K562 (cell line): Measurements from ENCODE around the gene TESK2. TPM values are rescaled to one million over a fixed set of nuclear protein-coding genes. Genes with fewer than 3 reads are reported as not detected.

Experiments
- ATF7 ChIP-seq: fragments of 450-650 bp; IDR thresholded peaks from 2 replicates; pipeline ENCODE4 v1.7.1; 2014; ENCODE audit warnings: mild to moderate bottlenecking, moderate library complexity
- E2F6 ChIP-seq, 2 experiments: IDR thresholded peaks; 2 replicates each; pipeline ENCODE4 v1.6.1; 2011; ENCODE audit warnings: borderline replicate concordance in 1 of 2, control low read depth in 1 of 2, low read depth in 1 of 2, low read length in 1 of 2, mild to moderate bottlenecking in 1 of 2, mixed read lengths in 1 of 2, moderate library complexity in 1 of 2; ENCODE audit not compliant: insufficient read depth in 1 of 2, insufficient read length in 1 of 2, poor library complexity in 1 of 2, severe bottlenecking in 1 of 2; ENCODE audit errors: extremely low read depth in 1 of 2
- KLF6 ChIP-seq: fragments of 250-450 bp; sonication (Bioruptor Pico); IDR thresholded peaks from 2 replicates; pipeline ENCODE4 v1.4.0; 2020; ENCODE audit warnings: mild to moderate bottlenecking, moderate library complexity, borderline replicate concordance
- NCOA1 ChIP-seq: fragments of 450-650 bp; IDR thresholded peaks from 2 replicates; pipeline ENCODE4 v1.6.1; 2016; ENCODE audit warnings: low read depth
- PCBP1 ChIP-seq: fragments of 200-400 bp; formaldehyde crosslinking; IDR thresholded peaks from 2 replicates; pipeline ENCODE4 v1.6.1; 2018; ENCODE audit warnings: mild to moderate bottlenecking, low read depth, low read length; ENCODE audit not compliant: poor library complexity, severe bottlenecking
- ZBTB49 ChIP-seq: sonication (generic); formaldehyde crosslinking; IDR thresholded peaks from 2 replicates; pipeline ENCODE4 v1.8.0; 2022; ENCODE audit warnings: missing genetic modification reagents, mild to moderate bottlenecking, borderline replicate concordance
- polyA plus RNA-seq, 8 experiments: library from polyadenylated mRNA; depleted of rRNA in 4 of 8; stranded (reverse) in 5 of 8; unstranded in 3 of 8; fragments of >200 nt; fragmentation: Nextera tagmentation in 2 of 8; fragmentation: Illumina TruSeq in 1 of 8; extraction: Ambion mirVana in 2 of 8; extraction: Trizol in 1 of 8; gene quantifications; 2 replicates each; pipeline versions ENCODE4 v1.2.1 to v1.2.3, GENCODE V29; 2011 to 2014; ENCODE audit warnings: inconsistent platforms in 1 of 8, missing spikeins in 1 of 8
- total RNA-seq, 7 experiments: library from RNA; depleted of rRNA in 6 of 7; stranded (reverse); fragments of >200 nt in 6 of 7; fragmentation: Illumina TruSeq in 2 of 7; extraction: Trizol in 2 of 7; gene quantifications; 2 replicates each; pipeline versions ENCODE4 v1.2.1 to v1.2.3, GENCODE V29; 2011 to 2021; ENCODE audit warnings: low replicate concordance in 1 of 7
- TF ChIP-seq, protein P1 (sequence below): fragments of 450-650 bp; IDR thresholded peaks from 2 replicates; pipeline ENCODE4 v1.6.1; 2016; ENCODE audit warnings: mild to moderate bottlenecking, moderate library complexity
- TF ChIP-seq, protein P2 (sequence below): sonication (generic); formaldehyde crosslinking; IDR thresholded peaks from 2 replicates; pipeline ENCODE4 v1.8.1; 2022; ENCODE audit warnings: missing genetic modification reagents

The TESK2 gene
- total and polyA plus RNA-seq, 9 of the 15 experiments (the other 6 are each of a cell fraction or from before 2014, with no cell fraction given) = 1.6 to 5.3 (median 3.7) TPM

DNA sequence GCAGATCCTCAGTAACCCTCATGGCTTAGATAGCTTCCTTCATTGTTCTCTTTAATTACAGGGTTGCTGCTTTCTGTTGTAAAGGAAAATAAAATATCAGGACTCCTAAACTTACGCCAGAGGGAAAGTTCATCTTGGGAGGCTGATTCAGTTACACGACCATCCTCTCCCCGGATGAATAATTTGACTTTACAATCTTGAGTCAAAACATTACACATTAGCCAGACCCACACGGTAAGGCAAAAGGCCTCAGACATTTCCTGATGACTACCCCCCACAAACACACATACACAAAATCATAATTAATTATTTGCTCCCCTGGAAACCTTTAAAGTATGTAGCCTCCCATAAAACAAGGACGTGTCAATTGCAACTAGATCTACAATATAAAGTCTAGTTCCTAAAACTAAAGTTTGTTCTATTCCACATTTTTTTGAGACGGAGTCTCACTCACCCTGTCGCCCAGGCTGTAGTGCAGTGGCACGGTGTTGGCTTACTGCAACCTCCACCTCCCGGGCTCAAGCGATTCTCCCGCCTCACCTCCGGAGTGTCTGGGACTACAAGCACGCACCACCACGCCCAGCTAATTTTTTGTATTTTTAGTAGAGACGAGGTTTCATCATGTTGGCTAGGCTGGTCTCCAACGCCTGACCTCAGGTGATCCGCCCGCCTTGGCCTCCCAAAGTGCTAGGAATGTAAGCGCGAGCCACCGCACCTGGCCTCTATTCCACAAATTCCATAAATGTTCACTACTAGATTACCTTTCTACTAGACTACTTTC lies 31.6 kb upstream of the TESK2 start (continued):
- TF ChIP-seq, protein P1, sequence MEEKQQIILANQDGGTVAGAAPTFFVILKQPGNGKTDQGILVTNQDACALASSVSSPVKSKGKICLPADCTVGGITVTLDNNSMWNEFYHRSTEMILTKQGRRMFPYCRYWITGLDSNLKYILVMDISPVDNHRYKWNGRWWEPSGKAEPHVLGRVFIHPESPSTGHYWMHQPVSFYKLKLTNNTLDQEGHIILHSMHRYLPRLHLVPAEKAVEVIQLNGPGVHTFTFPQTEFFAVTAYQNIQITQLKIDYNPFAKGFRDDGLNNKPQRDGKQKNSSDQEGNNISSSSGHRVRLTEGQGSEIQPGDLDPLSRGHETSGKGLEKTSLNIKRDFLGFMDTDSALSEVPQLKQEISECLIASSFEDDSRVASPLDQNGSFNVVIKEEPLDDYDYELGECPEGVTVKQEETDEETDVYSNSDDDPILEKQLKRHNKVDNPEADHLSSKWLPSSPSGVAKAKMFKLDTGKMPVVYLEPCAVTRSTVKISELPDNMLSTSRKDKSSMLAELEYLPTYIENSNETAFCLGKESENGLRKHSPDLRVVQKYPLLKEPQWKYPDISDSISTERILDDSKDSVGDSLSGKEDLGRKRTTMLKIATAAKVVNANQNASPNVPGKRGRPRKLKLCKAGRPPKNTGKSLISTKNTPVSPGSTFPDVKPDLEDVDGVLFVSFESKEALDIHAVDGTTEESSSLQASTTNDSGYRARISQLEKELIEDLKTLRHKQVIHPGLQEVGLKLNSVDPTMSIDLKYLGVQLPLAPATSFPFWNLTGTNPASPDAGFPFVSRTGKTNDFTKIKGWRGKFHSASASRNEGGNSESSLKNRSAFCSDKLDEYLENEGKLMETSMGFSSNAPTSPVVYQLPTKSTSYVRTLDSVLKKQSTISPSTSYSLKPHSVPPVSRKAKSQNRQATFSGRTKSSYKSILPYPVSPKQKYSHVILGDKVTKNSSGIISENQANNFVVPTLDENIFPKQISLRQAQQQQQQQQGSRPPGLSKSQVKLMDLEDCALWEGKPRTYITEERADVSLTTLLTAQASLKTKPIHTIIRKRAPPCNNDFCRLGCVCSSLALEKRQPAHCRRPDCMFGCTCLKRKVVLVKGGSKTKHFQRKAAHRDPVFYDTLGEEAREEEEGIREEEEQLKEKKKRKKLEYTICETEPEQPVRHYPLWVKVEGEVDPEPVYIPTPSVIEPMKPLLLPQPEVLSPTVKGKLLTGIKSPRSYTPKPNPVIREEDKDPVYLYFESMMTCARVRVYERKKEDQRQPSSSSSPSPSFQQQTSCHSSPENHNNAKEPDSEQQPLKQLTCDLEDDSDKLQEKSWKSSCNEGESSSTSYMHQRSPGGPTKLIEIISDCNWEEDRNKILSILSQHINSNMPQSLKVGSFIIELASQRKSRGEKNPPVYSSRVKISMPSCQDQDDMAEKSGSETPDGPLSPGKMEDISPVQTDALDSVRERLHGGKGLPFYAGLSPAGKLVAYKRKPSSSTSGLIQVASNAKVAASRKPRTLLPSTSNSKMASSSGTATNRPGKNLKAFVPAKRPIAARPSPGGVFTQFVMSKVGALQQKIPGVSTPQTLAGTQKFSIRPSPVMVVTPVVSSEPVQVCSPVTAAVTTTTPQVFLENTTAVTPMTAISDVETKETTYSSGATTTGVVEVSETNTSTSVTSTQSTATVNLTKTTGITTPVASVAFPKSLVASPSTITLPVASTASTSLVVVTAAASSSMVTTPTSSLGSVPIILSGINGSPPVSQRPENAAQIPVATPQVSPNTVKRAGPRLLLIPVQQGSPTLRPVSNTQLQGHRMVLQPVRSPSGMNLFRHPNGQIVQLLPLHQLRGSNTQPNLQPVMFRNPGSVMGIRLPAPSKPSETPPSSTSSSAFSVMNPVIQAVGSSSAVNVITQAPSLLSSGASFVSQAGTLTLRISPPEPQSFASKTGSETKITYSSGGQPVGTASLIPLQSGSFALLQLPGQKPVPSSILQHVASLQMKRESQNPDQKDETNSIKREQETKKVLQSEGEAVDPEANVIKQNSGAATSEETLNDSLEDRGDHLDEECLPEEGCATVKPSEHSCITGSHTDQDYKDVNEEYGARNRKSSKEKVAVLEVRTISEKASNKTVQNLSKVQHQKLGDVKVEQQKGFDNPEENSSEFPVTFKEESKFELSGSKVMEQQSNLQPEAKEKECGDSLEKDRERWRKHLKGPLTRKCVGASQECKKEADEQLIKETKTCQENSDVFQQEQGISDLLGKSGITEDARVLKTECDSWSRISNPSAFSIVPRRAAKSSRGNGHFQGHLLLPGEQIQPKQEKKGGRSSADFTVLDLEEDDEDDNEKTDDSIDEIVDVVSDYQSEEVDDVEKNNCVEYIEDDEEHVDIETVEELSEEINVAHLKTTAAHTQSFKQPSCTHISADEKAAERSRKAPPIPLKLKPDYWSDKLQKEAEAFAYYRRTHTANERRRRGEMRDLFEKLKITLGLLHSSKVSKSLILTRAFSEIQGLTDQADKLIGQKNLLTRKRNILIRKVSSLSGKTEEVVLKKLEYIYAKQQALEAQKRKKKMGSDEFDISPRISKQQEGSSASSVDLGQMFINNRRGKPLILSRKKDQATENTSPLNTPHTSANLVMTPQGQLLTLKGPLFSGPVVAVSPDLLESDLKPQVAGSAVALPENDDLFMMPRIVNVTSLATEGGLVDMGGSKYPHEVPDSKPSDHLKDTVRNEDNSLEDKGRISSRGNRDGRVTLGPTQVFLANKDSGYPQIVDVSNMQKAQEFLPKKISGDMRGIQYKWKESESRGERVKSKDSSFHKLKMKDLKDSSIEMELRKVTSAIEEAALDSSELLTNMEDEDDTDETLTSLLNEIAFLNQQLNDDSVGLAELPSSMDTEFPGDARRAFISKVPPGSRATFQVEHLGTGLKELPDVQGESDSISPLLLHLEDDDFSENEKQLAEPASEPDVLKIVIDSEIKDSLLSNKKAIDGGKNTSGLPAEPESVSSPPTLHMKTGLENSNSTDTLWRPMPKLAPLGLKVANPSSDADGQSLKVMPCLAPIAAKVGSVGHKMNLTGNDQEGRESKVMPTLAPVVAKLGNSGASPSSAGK = peak; percentile 41
- TF ChIP-seq NCOA1 (no peak), PCBP1 (no peak), KLF6 (no peak), ZBTB49 (0 out of 2 replicates have a peak, but pooled peaks have one; percentile 47), ATF7 (peak; percentile 13; the same call in 1 of the 2 replicates), E2F6 (IDR thresholded peaks at IDR 0.05; ENCODE audit: borderline replicate concordance in 1 of 2, extremely low read depth in 1 of 2, insufficient read depth in 1 of 2, insufficient read length in 1 of 2, low read depth in 1 of 2, low read length in 1 of 2, poor library complexity in 1 of 2, severe bottlenecking in 1 of 2) (peak in 1 of 2 experiments; percentile 22)
- TF ChIP-seq, protein P2, sequence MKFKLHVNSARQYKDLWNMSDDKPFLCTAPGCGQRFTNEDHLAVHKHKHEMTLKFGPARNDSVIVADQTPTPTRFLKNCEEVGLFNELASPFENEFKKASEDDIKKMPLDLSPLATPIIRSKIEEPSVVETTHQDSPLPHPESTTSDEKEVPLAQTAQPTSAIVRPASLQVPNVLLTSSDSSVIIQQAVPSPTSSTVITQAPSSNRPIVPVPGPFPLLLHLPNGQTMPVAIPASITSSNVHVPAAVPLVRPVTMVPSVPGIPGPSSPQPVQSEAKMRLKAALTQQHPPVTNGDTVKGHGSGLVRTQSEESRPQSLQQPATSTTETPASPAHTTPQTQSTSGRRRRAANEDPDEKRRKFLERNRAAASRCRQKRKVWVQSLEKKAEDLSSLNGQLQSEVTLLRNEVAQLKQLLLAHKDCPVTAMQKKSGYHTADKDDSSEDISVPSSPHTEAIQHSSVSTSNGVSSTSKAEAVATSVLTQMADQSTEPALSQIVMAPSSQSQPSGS = no peak
